Smooth muscle cell (in vitro differentiated cells): ENCODE measurements around the gene MOB3B. TPM values are rescaled to one million over a fixed set of nuclear protein-coding genes. Genes with fewer than 3 reads are reported as not detected.

Source experiments
- DNase-seq: peaks from one replicate; lab custom pipeline; 2025; ENCODE audit not compliant: unreplicated experiment; lab: John Stamatoyannopoulos, UW
- H2AFZ ChIP-seq: fragments of 200-600 bp; sonication (generic); 2 replicates; pipeline ENCODE4 v1.6.0; 2016; ENCODE audit warnings: antibody characterized with exemption, low read depth, mild to moderate bottlenecking
- H3F3A ChIP-seq: fragments of 200-600 bp; sonication (generic); 2 replicates; pipeline ENCODE4 v1.6.0; 2017; ENCODE audit warnings: antibody characterized with exemption, low read depth
- H3K27ac ChIP-seq: fragments of 200-600 bp; sonication (generic); 2 replicates; pipeline ENCODE4 v1.5.1; 2016; ENCODE audit warnings: low read depth, mild to moderate bottlenecking
- H3K27me3 ChIP-seq: fragments of 200-600 bp; sonication (generic); 2 replicates; pipeline ENCODE4 v1.6.1; 2016; ENCODE audit warnings: low read depth, mild to moderate bottlenecking
- H3K36me3 ChIP-seq: fragments of 200-600 bp; sonication (generic); 2 replicates; pipeline ENCODE4 v1.5.1; 2016; ENCODE audit warnings: low read depth
- H3K4me1 ChIP-seq: fragments of 200-600 bp; sonication (generic); 2 replicates; pipeline ENCODE4 v1.5.1; 2016; ENCODE audit warnings: low read depth
- H3K4me2 ChIP-seq: fragments of 200-600 bp; sonication (generic); 2 replicates; pipeline ENCODE4 v1.6.0; 2016; ENCODE audit warnings: mild to moderate bottlenecking
- H3K4me3 ChIP-seq: fragments of 200-600 bp; sonication (generic); 2 replicates; pipeline ENCODE4 v1.5.1; 2016; ENCODE audit warnings: mild to moderate bottlenecking
- H3K79me2 ChIP-seq: fragments of 200-600 bp; sonication (generic); 2 replicates; pipeline ENCODE4 v1.6.0; 2016; ENCODE audit warnings: low read depth, mild to moderate bottlenecking
- H3K9ac ChIP-seq: fragments of 200-600 bp; sonication (generic); 2 replicates; pipeline ENCODE4 v1.6.0; 2016; ENCODE audit warnings: low read depth
- H3K9me3 ChIP-seq: fragments of 200-600 bp; sonication (generic); replicated peaks from 2 replicates; pipeline ENCODE4 v1.5.1; 2016; ENCODE audit warnings: low read depth
- H4K20me1 ChIP-seq: fragments of 200-600 bp; sonication (generic); 2 replicates; pipeline ENCODE4 v1.6.0; 2016; ENCODE audit warnings: low read depth
- WGBS: methylation state at CpG from one replicate; pipeline ENCODE4 v1.1.7; 2016; ENCODE audit warnings: low lambda C conversion rate; 5-methylcytosine and 5-hydroxymethylcytosine counted together
- polyA plus RNA-seq: library from polyadenylated mRNA; unstranded; fragments of >200 nt; fragmentation: Nextera tagmentation; extraction: Ambion mirVana; gene quantifications from 2 replicates; pipeline ENCODE4 v1.2.1, GENCODE V29; 2016
- total RNA-seq: library from RNA; depleted of rRNA; stranded (reverse); fragments of >200 nt; gene quantifications from 2 replicates; pipeline ENCODE4 v1.2.3, GENCODE V29; 2014
- TF ChIP-seq, protein P1 (sequence below): fragments of 200-600 bp; sonication (generic); IDR thresholded peaks from 2 replicates; pipeline ENCODE4 v1.5.1; 2017; ENCODE audit warnings: borderline replicate concordance, mild to moderate bottlenecking, antibody characterized with exemption; ENCODE audit not compliant: insufficient read depth, poor library complexity, severe bottlenecking

MOB3B gene
- total and polyA plus RNA-seq, 2 experiments from 2014 or later: 1.7 to 5.8 TPM

DNA sequence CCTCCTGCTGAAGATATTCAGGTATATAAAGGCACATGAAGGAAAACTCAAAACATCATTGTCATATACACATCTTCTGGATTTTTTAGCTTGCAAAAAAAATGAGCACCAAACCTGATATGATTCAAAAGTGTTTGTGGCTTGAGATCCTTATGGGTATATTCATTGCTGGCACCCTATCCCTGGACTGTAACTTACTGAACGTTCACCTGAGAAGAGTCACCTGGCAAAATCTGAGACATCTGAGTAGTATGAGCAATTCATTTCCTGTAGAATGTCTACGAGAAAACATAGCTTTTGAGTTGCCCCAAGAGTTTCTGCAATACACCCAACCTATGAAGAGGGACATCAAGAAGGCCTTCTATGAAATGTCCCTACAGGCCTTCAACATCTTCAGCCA, 5.4 kb downstream of the MOB3B start, which contains the start of gene IFNK:
TSS of gene IFNK (plus strand) at position 55 of the 400 bp plus-strand sequence. CDS start at position 102, 47 bp downstream.
- Histone ChIP-seq H4K20me1 (no peaks in the 10 kb centered on the region), H3K4me1 (peaks cover 13% of the 10 kb centered on the region), H3K36me3 (no peaks in the 10 kb centered on the region), H3K27ac (no peak within 1 kb of the TSS), H3K9me3 (no peaks in the 10 kb centered on the region), H2AFZ (no peak within 1 kb of the TSS), H3K9ac (no peak within 1 kb of the TSS), H3K79me2 (peaks cover 7% of the 10 kb centered on the region), H3K4me2 (no peak within 1 kb of the TSS), H3K4me3 (no peak within 1 kb of the TSS), H3K27me3 (no peaks in the 10 kb centered on the region), H3F3A (peaks cover 6% of the 10 kb centered on the region)
- TF ChIP-seq, protein P1, sequence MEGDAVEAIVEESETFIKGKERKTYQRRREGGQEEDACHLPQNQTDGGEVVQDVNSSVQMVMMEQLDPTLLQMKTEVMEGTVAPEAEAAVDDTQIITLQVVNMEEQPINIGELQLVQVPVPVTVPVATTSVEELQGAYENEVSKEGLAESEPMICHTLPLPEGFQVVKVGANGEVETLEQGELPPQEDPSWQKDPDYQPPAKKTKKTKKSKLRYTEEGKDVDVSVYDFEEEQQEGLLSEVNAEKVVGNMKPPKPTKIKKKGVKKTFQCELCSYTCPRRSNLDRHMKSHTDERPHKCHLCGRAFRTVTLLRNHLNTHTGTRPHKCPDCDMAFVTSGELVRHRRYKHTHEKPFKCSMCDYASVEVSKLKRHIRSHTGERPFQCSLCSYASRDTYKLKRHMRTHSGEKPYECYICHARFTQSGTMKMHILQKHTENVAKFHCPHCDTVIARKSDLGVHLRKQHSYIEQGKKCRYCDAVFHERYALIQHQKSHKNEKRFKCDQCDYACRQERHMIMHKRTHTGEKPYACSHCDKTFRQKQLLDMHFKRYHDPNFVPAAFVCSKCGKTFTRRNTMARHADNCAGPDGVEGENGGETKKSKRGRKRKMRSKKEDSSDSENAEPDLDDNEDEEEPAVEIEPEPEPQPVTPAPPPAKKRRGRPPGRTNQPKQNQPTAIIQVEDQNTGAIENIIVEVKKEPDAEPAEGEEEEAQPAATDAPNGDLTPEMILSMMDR: no peak
- WGBS: 95% methylated on average over 2 of the region's 2 CpGs
- DNase-seq: no peak

DNA sequence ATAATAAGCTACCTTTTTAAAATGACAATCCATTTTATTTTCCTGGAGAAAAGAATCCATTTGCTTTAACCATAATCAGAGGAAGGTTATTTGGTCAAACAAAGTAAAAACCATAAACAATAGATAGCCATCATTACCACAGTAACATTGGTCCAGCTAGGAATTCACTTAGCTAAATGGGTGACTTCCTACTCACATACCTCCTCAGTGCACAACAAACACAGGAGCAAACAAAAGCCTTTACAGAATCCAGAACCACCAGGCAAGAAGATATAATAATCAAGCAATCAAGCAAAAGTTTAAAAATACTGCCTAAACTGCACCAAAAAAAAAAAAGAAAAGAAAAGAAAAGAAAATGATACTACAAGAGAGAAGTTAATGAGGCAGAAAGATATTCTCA, 6.5 kb downstream of the MOB3B start:
- Histone ChIP-seq H3K79me2 (peaks cover 7% of the 10 kb centered on the region), H2AFZ (no peak overlapping the region), H3K36me3 (no peaks in the 10 kb centered on the region), H4K20me1 (no peaks in the 10 kb centered on the region), H3K27ac (no peak overlapping the region), H3K4me1 (peaks cover 15% of the 10 kb centered on the region), H3K4me2 (no peak overlapping the region), H3K27me3 (no peaks in the 10 kb centered on the region), H3K9ac (no peak overlapping the region), H3K4me3 (no peak overlapping the region), H3F3A (peaks cover 6% of the 10 kb centered on the region), H3K9me3 (no peaks in the 10 kb centered on the region)
- DNase-seq: no peak
- TF ChIP-seq, protein P1: no peak

DNA sequence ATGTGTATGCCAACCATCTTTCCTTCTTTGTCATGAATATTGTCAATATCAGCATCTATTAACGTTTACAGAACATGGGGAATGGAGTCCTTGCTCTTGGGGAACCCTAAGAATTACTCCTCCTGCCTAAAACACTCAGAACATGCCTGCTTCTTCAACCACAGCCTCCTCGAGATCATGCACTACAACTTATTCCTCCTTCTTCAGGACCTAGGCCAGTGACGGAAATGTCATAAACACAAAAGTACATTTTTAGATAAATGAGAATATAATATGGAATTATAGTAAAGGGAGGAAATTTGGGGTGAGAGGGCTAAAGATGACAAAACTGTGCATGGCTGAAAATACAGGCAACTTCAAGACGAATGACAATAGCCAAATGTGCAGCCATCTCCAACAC, 8.6 kb downstream of the MOB3B start:
- no peak overlapping the region for H2AFZ ChIP-seq
- TF ChIP-seq, protein P1: no peak
- peak overlapping the region; percentile 55 for H3K4me2 ChIP-seq
- no peaks in the 10 kb centered on the region for H3K27me3 ChIP-seq
- no peaks in the 10 kb centered on the region for H3K9me3 ChIP-seq
- H3K4me3 ChIP-seq: no peak overlapping the region
- DNase-seq: no peak
- peaks cover 6% of the 10 kb centered on the region for H3F3A ChIP-seq
- peaks cover 7% of the 10 kb centered on the region for H3K79me2 ChIP-seq
- H4K20me1 ChIP-seq: no peaks in the 10 kb centered on the region
- peak overlapping the region; percentile 95 for H3K27ac ChIP-seq
- peaks cover 6% of the 10 kb centered on the region for H3K4me1 ChIP-seq
- 89% methylated on average over 4 of the region's 4 CpGs for WGBS
- no peak overlapping the region for H3K9ac ChIP-seq
- no peaks in the 10 kb centered on the region for H3K36me3 ChIP-seq
